ENCODE results near the gene BCAN.
A peak's percentile ranks its signal among the peaks of the same experiment; 100 is the strongest.

Gene BCAN

GRCh38 chr1:156662005-156662799 is 20.3 kb downstream of the BCAN start:
- peak in 12 of 14 donors; percentile 18 to 82 (median 68) for DNase-seq

GRCh38 chr1:156662800-156663055 is 20.8 kb downstream of the BCAN start:
- DNase-seq = no peak

- peak in 4 of 14 donors; percentile 22 to 73 (median 34) for DNase-seq
Measured at GRCh38 chr1:156663178-156663577, 21.3 kb downstream of the BCAN start.

GRCh38 chr1:156664046-156664766 is 22.3 kb downstream of the BCAN start:
- peak in 1 of 14 donors; percentile 46 for DNase-seq

- peak in 3 of 14 donors; percentile 18 to 46 (median 36) for DNase-seq
Measured at GRCh38 chr1:156664767-156665411, 23.0 kb downstream of the BCAN start.

GRCh38 chr1:156665539-156665938 is 23.6 kb downstream of the BCAN start:
- no peak for DNase-seq

GRCh38 chr1:156666862-156667609 is 25.1 kb downstream of the BCAN start:
- DNase-seq = no peak

- peak in 3 of 14 donors; percentile 19 to 82 (median 37) for DNase-seq
Measured at GRCh38 chr1:156667610-156667967, 25.7 kb downstream of the BCAN start.

GRCh38 chr1:156667968-156668709 is 26.2 kb downstream of the BCAN start:
- DNase-seq = no peak

- no peak for DNase-seq
Measured at GRCh38 chr1:156668801-156669637, 27.1 kb downstream of the BCAN start.

GRCh38 chr1:156669794-156670193 is 27.9 kb downstream of the BCAN start:
- DNase-seq = no peak

- DNase-seq = no peak
Measured at GRCh38 chr1:156670359-156670758, 28.4 kb downstream of the BCAN start.

- no peak for DNase-seq
Measured at GRCh38 chr1:156670791-156671190, 28.9 kb downstream of the BCAN start.

- DNase-seq = no peak
Measured at GRCh38 chr1:156671804-156672203, 29.9 kb downstream of the BCAN start.

GRCh38 chr1:156673387-156674121 is 31.6 kb downstream of the BCAN start:
- DNase-seq = peak in 6 of 14 donors; percentile 13 to 48 (median 44)

GRCh38 chr1:156675210-156676113 is 33.5 kb downstream of the BCAN start:
- DNase-seq = no peak

GRCh38 chr1:156676114-156676819 is 34.4 kb downstream of the BCAN start:
- DNase-seq = peak in 2 of 14 donors; percentile 33 to 38

- DNase-seq = peak in 8 of 14 donors; percentile 17 to 61 (median 40)
Measured at GRCh38 chr1:156676820-156677615, 35.1 kb downstream of the BCAN start, which contains the start of gene NES. Gene NES (minus strand): TSS chr1:156677407. CDS start chr1:156677264, 143 bp downstream.

Data from C1 segment of cervical spinal cord (tissue), 14 donors.